Endothelial cell of umbilical vein (primary cell): ENCODE measurements around the gene CLSTN1. TPM values are rescaled to one million over a fixed set of nuclear protein-coding genes. Genes with fewer than 3 reads are reported as not detected.

Experiments
- BruUV-seq: library from RNA; stranded (reverse); fragments of 400-500 nt; replicated peaks from 2 replicates; lab custom pipeline; 2021; lab: Mats Ljungman, UMichigan
- CTCF ChIA-PET: fragments of 300-600, 350-600 bp; sonication (Branson Sonifier 250); formaldehyde crosslinking; loops from one replicate; lab custom pipeline; 2021; ENCODE audit warnings: antibody characterized with exemption, inconsistent platforms; lab: Charles Lee
- POLR2A ChIA-PET: fragments of 300-600, 350-600 bp; sonication (Branson Sonifier 250); formaldehyde crosslinking; loops from one replicate; lab custom pipeline; 2021; ENCODE audit warnings: antibody characterized with exemption, inconsistent platforms; lab: Charles Lee
- DNase-seq: peaks from one replicate; pipeline ENCODE4 v3.0.0-alpha.2; 2011; ENCODE audit warnings: low read depth, low spot score
- FAIRE-seq: peaks from 2 replicates; lab custom pipeline; 2011; peaks lifted over from hg19 to GRCh38; lab: Jason Lieb, UNC
- H2AFZ ChIP-seq: 2 replicates; pipeline ENCODE4 v1.6.0; 2012; ENCODE audit warnings: low read depth, low read length, control low read depth, inconsistent platforms
- H3K27ac ChIP-seq: 2 replicates; pipeline ENCODE4 v1.5.1; 2011; ENCODE audit warnings: low read depth, mild to moderate bottlenecking, control low read depth, low read length, moderate library complexity; ENCODE audit not compliant: insufficient read depth
- H3K27me3 ChIP-seq, 2 experiments: 2 replicates each; pipeline versions ENCODE4 v1.6.0 to v1.6.1; 2011; ENCODE audit warnings: low read length in 2 of 2, mixed read lengths in 1 of 2; ENCODE audit not compliant: control insufficient read depth in 2 of 2, insufficient read depth in 2 of 2
- H3K36me3 ChIP-seq, 2 experiments: 2 replicates in 1 of 2; 3 replicates in 1 of 2; pipeline ENCODE4 v1.5.1; 2011; ENCODE audit warnings: low read length in 2 of 2, mild to moderate bottlenecking in 1 of 2, moderate library complexity in 1 of 2; ENCODE audit not compliant: control insufficient read depth in 2 of 2, insufficient read depth in 2 of 2; ENCODE audit errors: extremely low read depth in 1 of 2
- H3K4me1 ChIP-seq: 3 replicates; pipeline ENCODE4 v1.5.1; 2011; ENCODE audit warnings: mild to moderate bottlenecking, low read length; ENCODE audit not compliant: control insufficient read depth, insufficient read depth; ENCODE audit errors: extremely low read depth
- H3K4me2 ChIP-seq: 2 replicates; pipeline ENCODE4 v1.6.1; 2011; ENCODE audit warnings: low read length, control low read depth, mixed read lengths; ENCODE audit not compliant: insufficient read depth
- H3K4me3 ChIP-seq, 3 experiments: fragments of 200-600 bp in 1 of 3; sonication (generic), shearing (Covaris generic) in 1 of 3; replicated peaks in 1 of 3; 2 replicates each; pipeline ENCODE4 v1.5.1; 2011 to 2016; ENCODE audit warnings: control low read depth in 3 of 3, low read length in 3 of 3, mild to moderate bottlenecking in 2 of 3, inconsistent platforms in 1 of 3, low read depth in 1 of 3, moderate library complexity in 1 of 3; ENCODE audit not compliant: insufficient read depth in 1 of 3
- H3K79me2 ChIP-seq: 2 replicates; pipeline ENCODE4 v1.6.0; 2012; ENCODE audit warnings: low read length, inconsistent platforms; ENCODE audit not compliant: control insufficient read depth, insufficient read depth
- H3K9ac ChIP-seq: replicated peaks from 2 replicates; pipeline ENCODE3; 2011; ENCODE audit warnings: low read length, control low read depth; ENCODE audit not compliant: insufficient read depth; ENCODE audit errors: extremely low read depth
- H3K9me1 ChIP-seq: replicated peaks from 3 replicates; pipeline ENCODE4 v1.6.0; 2011; ENCODE audit warnings: mild to moderate bottlenecking, low read length; ENCODE audit not compliant: control insufficient read depth, insufficient read depth; ENCODE audit errors: extremely low read depth
- H3K9me3 ChIP-seq: replicated peaks from 2 replicates; pipeline ENCODE4 v1.5.1; 2012; ENCODE audit warnings: low read length, inconsistent platforms; ENCODE audit not compliant: control insufficient read depth, insufficient read depth
- H4K20me1 ChIP-seq: replicated peaks from 2 replicates; pipeline ENCODE3; 2011; ENCODE audit warnings: mild to moderate bottlenecking, low read length; ENCODE audit not compliant: control insufficient read depth, insufficient read depth; ENCODE audit errors: extremely low read depth
- CTCF ChIP-seq, 2 donors: IDR thresholded peaks; 1 replicate in 1 of 2; 2 replicates in 1 of 2; pipeline ENCODE4 v1.5.1; 2011; ENCODE audit warnings: low read length in 2 of 2, mild to moderate bottlenecking in 2 of 2, moderate library complexity in 2 of 2, control low read depth in 1 of 2, inconsistent platforms in 1 of 2, low read depth in 1 of 2; ENCODE audit not compliant: insufficient read depth in 1 of 2; ENCODE audit errors: extremely low read depth in 1 of 2
- EZH2 ChIP-seq: IDR thresholded peaks from 2 replicates; pipeline ENCODE4 v1.6.1; 2012; ENCODE audit warnings: borderline replicate concordance, low read depth, mild to moderate bottlenecking, moderate library complexity, low read length, inconsistent platforms; ENCODE audit not compliant: severe bottlenecking
- FOS ChIP-seq: IDR thresholded peaks from 2 replicates; pipeline ENCODE4 v1.6.1; 2011; ENCODE audit warnings: mild to moderate bottlenecking, low read length, moderate library complexity, borderline replicate concordance; ENCODE audit not compliant: insufficient read depth
- GATA2 ChIP-seq: IDR thresholded peaks from 2 replicates; pipeline ENCODE4 v1.7.0; 2011; ENCODE audit warnings: low read depth, mild to moderate bottlenecking, moderate library complexity, mixed read lengths, low read length; ENCODE audit not compliant: insufficient read length, insufficient read depth
- JUN ChIP-seq: IDR thresholded peaks from 2 replicates; pipeline ENCODE4 v1.6.1; 2011; ENCODE audit warnings: borderline replicate concordance, low read depth; ENCODE audit not compliant: insufficient read length, insufficient read depth
- MAX ChIP-seq: IDR thresholded peaks from 2 replicates; pipeline ENCODE4 v1.6.1; 2011; ENCODE audit not compliant: insufficient read depth, insufficient read length
- MYC ChIP-seq: IDR thresholded peaks from one replicate; pipeline ENCODE4 v1.6.1; 2011; ENCODE audit warnings: mild to moderate bottlenecking, low read depth, low read length
- POLR2A ChIP-seq: IDR thresholded peaks from 2 replicates; pipeline ENCODE4 v1.6.1; 2012; ENCODE audit warnings: low read depth, mild to moderate bottlenecking, control low read depth, low read length
- POLR2AphosphoS5 ChIP-seq: IDR thresholded peaks from 2 replicates; pipeline ENCODE4 v1.6.1; 2012; ENCODE audit warnings: low read depth, mild to moderate bottlenecking, control low read depth, low read length, moderate library complexity; ENCODE audit not compliant: insufficient read depth
- dilution Hi-C: fragments of 300-500 bp; cut with MboI; formaldehyde crosslinking; loops from one replicate; pipeline ENCODE4 v1.15.0; 2019; ENCODE audit warnings: low sequenced_read_pairs; ENCODE audit not compliant: extremely low pct_ligation_motif_present
- intact Hi-C: fragments of 100-400 bp; cut with micrococcal nuclease; formaldehyde crosslinking; loops from one replicate; pipeline ENCODE4 v1.10.0; 2022
- polyA plus RNA-seq, 4 experiments: library from polyadenylated mRNA; depleted of rRNA in 3 of 4; stranded (reverse) in 3 of 4; unstranded in 1 of 4; fragments of >200 nt; gene quantifications; 2 replicates each; pipeline versions ENCODE4 v1.2.1 to v1.2.3, GENCODE V29; 2011 to 2012; ENCODE audit warnings: missing spikeins in 1 of 4
- total RNA-seq: library from RNA; stranded (reverse); gene quantifications from 2 replicates; pipeline ENCODE4 v1.2.3, GENCODE V29; 2021

Gene CLSTN1
- total and polyA plus RNA-seq, 2 donors (not counting 3 experiments of a cell fraction or from before 2014, with no cell fraction given) = 49.1 to 130 TPM

- Histone ChIP-seq H3K9me3 (no peaks in the 10 kb centered on the region), H2AFZ (no peak overlapping the region), H3K4me2 (no peak overlapping the region), H3K79me2 (no peaks in the 10 kb centered on the region), H3K9me1 (no peaks in the 10 kb centered on the region), H3K4me3 (no peak overlapping the region), H3K27me3 (no peaks in the 10 kb centered on the region), H4K20me1 (no peaks in the 10 kb centered on the region), H3K27ac (no peak overlapping the region), H3K4me1 (no peaks in the 10 kb centered on the region), H3K36me3 (peaks cover 7 to 49% of the 10 kb centered on the region in 2 experiments), H3K9ac (no peak overlapping the region)
- ChIA-PET CTCF (no interaction called here), POLR2A (no interaction called here)
- TF ChIP-seq MAX (no peak), GATA2 (no peak), MYC (no peak), JUN (no peak), FOS (no peak), CTCF (IDR thresholded peaks at IDR 0.05; ENCODE audit: extremely low read depth in 1 of 2, insufficient read depth in 1 of 2, low read depth in 1 of 2, low read length in 2 of 2) (no peak), POLR2AphosphoS5 (no peak), POLR2A (no peak), EZH2 (no peak)
- FAIRE-seq (no peak), DNase-seq (no peak)
- dilution Hi-C loops = no loop called here
- intact Hi-C loops = no loop called here
- no TSS peak for BruUV-seq
These were observed 86.7 kb downstream of the CLSTN1 start for GRCh38 chr1:9737057-9737456.
